ENCODE results near the gene NFE2L2.

Gene NFE2L2

GRCh38 chr2:177256695-177257094 is 7.8 kb downstream of the NFE2L2 start:
- Histone ChIP-seq H3K23ac (ENCODE audit: low read depth, low read length, poor library complexity) (no peak overlapping the region), H2BK5ac (ENCODE audit: low read length) (no peak overlapping the region), H2AFZ (ENCODE audit: low read length) (no peak overlapping the region), H3K27ac (replicated peaks; ENCODE audit: low read length) (no peak overlapping the region), H4K8ac (ENCODE audit: low read depth, low read length) (no peak overlapping the region), H3K4me3 (ENCODE audit: low read length in 2 of 2) (no peak overlapping the region), H2BK12ac (ENCODE audit: low read length) (no peak overlapping the region), H3K27me3 (ENCODE audit: control insufficient read depth in 3 of 3, insufficient read depth in 3 of 3, low read depth in 1 of 3, low read length in 3 of 3) (no peaks in the 10 kb centered on the region), H3K9me3 (replicated peaks in 1 of 2; ENCODE audit: control insufficient read depth in 2 of 2, insufficient read depth in 1 of 2, low read depth in 1 of 2, low read length in 2 of 2) (peaks cover 0 to 27% of the 10 kb centered on the region in 2 donors), H3K79me1 (ENCODE audit: low read depth, low read length) (peaks cover 2% of the 10 kb centered on the region), H3K36me3 (replicated peaks in 1 of 2; ENCODE audit: control insufficient read depth in 2 of 2, insufficient read depth in 2 of 2, low read length in 2 of 2) (peaks cover 0 to 61% of the 10 kb centered on the region in 2 donors), H3K14ac (ENCODE audit: low read length) (no peak overlapping the region), H4K91ac (ENCODE audit: low read depth, low read length, poor library complexity) (no peak overlapping the region), H3K9ac (ENCODE audit: low read depth, low read length, poor library complexity) (no peak overlapping the region), H3K18ac (ENCODE audit: low read length) (no peak overlapping the region), H2AK5ac (ENCODE audit: low read depth, low read length) (no peak overlapping the region), H2BK15ac (ENCODE audit: low read length) (no peak overlapping the region), H3K4ac (ENCODE audit: low read length) (no peak overlapping the region), H2BK120ac (ENCODE audit: low read depth, low read length) (no peak overlapping the region), H3K4me1 (ENCODE audit: control insufficient read depth in 2 of 2, insufficient read depth in 1 of 2, low read depth in 1 of 2, low read length in 2 of 2) (peaks cover 0 to 2% of the 10 kb centered on the region in 2 donors), H3K4me2 (ENCODE audit: insufficient read depth, low read length, poor library complexity, severe bottlenecking) (no peak overlapping the region)
- WGBS, 2 donors (ENCODE audit: extremely low coverage in 2 of 2, insufficient read length in 2 of 2, insufficient replicate concordance in 1 of 2), result no CpG with 5 or more reads among the region's 3 CpGs
- DNase-seq (ENCODE audit: low spot score), result no peak

GRCh38 chr2:177256026-177256425 is 8.5 kb downstream of the NFE2L2 start:
- Histone ChIP-seq H4K8ac (ENCODE audit: low read depth, low read length) (no peak overlapping the region), H2BK15ac (ENCODE audit: low read length) (no peak overlapping the region), H3K27me3 (ENCODE audit: control insufficient read depth in 3 of 3, insufficient read depth in 3 of 3, low read depth in 1 of 3, low read length in 3 of 3) (no peaks in the 10 kb centered on the region), H2AFZ (ENCODE audit: low read length) (no peak overlapping the region), H3K14ac (ENCODE audit: low read length) (no peak overlapping the region), H3K4ac (ENCODE audit: low read length) (no peak overlapping the region), H3K4me1 (ENCODE audit: control insufficient read depth in 2 of 2, insufficient read depth in 1 of 2, low read depth in 1 of 2, low read length in 2 of 2) (no peaks in the 10 kb centered on the region), H2BK120ac (ENCODE audit: low read depth, low read length) (no peak overlapping the region), H3K9me3 (replicated peaks in 1 of 2; ENCODE audit: control insufficient read depth in 2 of 2, insufficient read depth in 1 of 2, low read depth in 1 of 2, low read length in 2 of 2) (peaks cover 0 to 27% of the 10 kb centered on the region in 2 donors), H3K27ac (replicated peaks; ENCODE audit: low read length) (no peak overlapping the region), H4K91ac (ENCODE audit: low read depth, low read length, poor library complexity) (no peak overlapping the region), H3K36me3 (replicated peaks in 1 of 2; ENCODE audit: control insufficient read depth in 2 of 2, insufficient read depth in 2 of 2, low read length in 2 of 2) (peaks cover 0 to 65% of the 10 kb centered on the region in 2 donors), H2AK5ac (ENCODE audit: low read depth, low read length) (no peak overlapping the region), H3K79me1 (ENCODE audit: low read depth, low read length) (peaks cover 2% of the 10 kb centered on the region), H3K23ac (ENCODE audit: low read depth, low read length, poor library complexity) (no peak overlapping the region), H3K4me2 (ENCODE audit: insufficient read depth, low read length, poor library complexity, severe bottlenecking) (no peak overlapping the region), H2BK5ac (ENCODE audit: low read length) (no peak overlapping the region), H3K4me3 (ENCODE audit: low read length in 2 of 2) (no peak overlapping the region), H3K9ac (ENCODE audit: low read depth, low read length, poor library complexity) (no peak overlapping the region), H3K18ac (ENCODE audit: low read length) (no peak overlapping the region), H2BK12ac (ENCODE audit: low read length) (no peak overlapping the region)
- no peak for DNase-seq (ENCODE audit: low spot score)
- WGBS, 2 donors (ENCODE audit: extremely low coverage in 2 of 2, insufficient read length in 2 of 2, insufficient replicate concordance in 1 of 2), result no CpG with 5 or more reads among the region's 2 CpGs

- H3K4me1 ChIP-seq (ENCODE audit: control insufficient read depth in 2 of 2, insufficient read depth in 1 of 2, low read depth in 1 of 2, low read length in 2 of 2), result no peaks in the 10 kb centered on the region
- no peaks in the 10 kb centered on the region for H3K27me3 ChIP-seq (ENCODE audit: control insufficient read depth in 3 of 3, insufficient read depth in 3 of 3, low read depth in 1 of 3, low read length in 3 of 3)
- no peak overlapping the region for H2BK15ac ChIP-seq (ENCODE audit: low read length)
- no peak overlapping the region for H3K9ac ChIP-seq (ENCODE audit: low read depth, low read length, poor library complexity)
- H3K79me1 ChIP-seq (ENCODE audit: low read depth, low read length), result peaks cover 2% of the 10 kb centered on the region
- no peak overlapping the region for H2BK120ac ChIP-seq (ENCODE audit: low read depth, low read length)
- H2AK5ac ChIP-seq (ENCODE audit: low read depth, low read length), result no peak overlapping the region
- H3K9me3 ChIP-seq (replicated peaks in 1 of 2; ENCODE audit: control insufficient read depth in 2 of 2, insufficient read depth in 1 of 2, low read depth in 1 of 2, low read length in 2 of 2), result peaks cover 0 to 27% of the 10 kb centered on the region in 2 donors
- no peak overlapping the region for H3K14ac ChIP-seq (ENCODE audit: low read length)
- no peak overlapping the region for H3K27ac ChIP-seq (replicated peaks; ENCODE audit: low read length)
- no peak overlapping the region for H3K4me3 ChIP-seq (ENCODE audit: low read length in 2 of 2)
- H3K18ac ChIP-seq (ENCODE audit: low read length), result no peak overlapping the region
- no peak overlapping the region for H2BK12ac ChIP-seq (ENCODE audit: low read length)
- no peak overlapping the region for H4K8ac ChIP-seq (ENCODE audit: low read depth, low read length)
- H2BK5ac ChIP-seq (ENCODE audit: low read length), result no peak overlapping the region
- H3K36me3 ChIP-seq (replicated peaks in 1 of 2; ENCODE audit: control insufficient read depth in 2 of 2, insufficient read depth in 2 of 2, low read length in 2 of 2), result peaks cover 0 to 70% of the 10 kb centered on the region in 2 donors
- no peak for DNase-seq (ENCODE audit: low spot score)
- no peak overlapping the region for H3K23ac ChIP-seq (ENCODE audit: low read depth, low read length, poor library complexity)
- WGBS, 2 donors (ENCODE audit: extremely low coverage in 2 of 2, insufficient read length in 2 of 2, insufficient replicate concordance in 1 of 2), result no CpG with 5 or more reads among the region's 2 CpGs
- H3K4ac ChIP-seq (ENCODE audit: low read length), result no peak overlapping the region
- no peak overlapping the region for H3K4me2 ChIP-seq (ENCODE audit: insufficient read depth, low read length, poor library complexity, severe bottlenecking)
- H4K91ac ChIP-seq (ENCODE audit: low read depth, low read length, poor library complexity), result no peak overlapping the region
- H2AFZ ChIP-seq (ENCODE audit: low read length), result no peak overlapping the region
These were observed 9.3 kb downstream of the NFE2L2 start for GRCh38 chr2:177255227-177255601.

- Histone ChIP-seq H3K4ac (ENCODE audit: low read length) (no peak overlapping the region), H3K4me3 (ENCODE audit: low read length in 2 of 2) (no peak overlapping the region), H3K27ac (replicated peaks; ENCODE audit: low read length) (no peak overlapping the region), H2AFZ (ENCODE audit: low read length) (no peak overlapping the region), H3K9me3 (replicated peaks in 1 of 2; ENCODE audit: control insufficient read depth in 2 of 2, insufficient read depth in 1 of 2, low read depth in 1 of 2, low read length in 2 of 2) (peaks cover 0 to 25% of the 10 kb centered on the region in 2 donors), H3K79me1 (ENCODE audit: low read depth, low read length) (peaks cover 2% of the 10 kb centered on the region), H2BK120ac (ENCODE audit: low read depth, low read length) (no peak overlapping the region), H4K8ac (ENCODE audit: low read depth, low read length) (no peak overlapping the region), H2BK12ac (ENCODE audit: low read length) (no peak overlapping the region), H4K91ac (ENCODE audit: low read depth, low read length, poor library complexity) (no peak overlapping the region), H3K18ac (ENCODE audit: low read length) (no peak overlapping the region), H3K9ac (ENCODE audit: low read depth, low read length, poor library complexity) (no peak overlapping the region), H3K27me3 (ENCODE audit: control insufficient read depth in 3 of 3, insufficient read depth in 3 of 3, low read depth in 1 of 3, low read length in 3 of 3) (no peaks in the 10 kb centered on the region), H3K36me3 (replicated peaks in 1 of 2; ENCODE audit: control insufficient read depth in 2 of 2, insufficient read depth in 2 of 2, low read length in 2 of 2) (peaks cover 0 to 70% of the 10 kb centered on the region in 2 donors), H2BK15ac (ENCODE audit: low read length) (no peak overlapping the region), H2BK5ac (ENCODE audit: low read length) (no peak overlapping the region), H2AK5ac (ENCODE audit: low read depth, low read length) (no peak overlapping the region), H3K4me2 (ENCODE audit: insufficient read depth, low read length, poor library complexity, severe bottlenecking) (no peak overlapping the region), H3K14ac (ENCODE audit: low read length) (no peak overlapping the region), H3K23ac (ENCODE audit: low read depth, low read length, poor library complexity) (no peak overlapping the region), H3K4me1 (ENCODE audit: control insufficient read depth in 2 of 2, insufficient read depth in 1 of 2, low read depth in 1 of 2, low read length in 2 of 2) (no peaks in the 10 kb centered on the region)
- DNase-seq (ENCODE audit: low spot score), result peak; percentile 39
- no CpG with 5 or more reads among the region's 11 CpGs for WGBS, 2 donors (ENCODE audit: extremely low coverage in 2 of 2, insufficient read length in 2 of 2, insufficient replicate concordance in 1 of 2)
These were observed 9.9 kb downstream of the NFE2L2 start for GRCh38 chr2:177254433-177255226.
